Fibroblast of skin of back (primary cell): ENCODE data around the gene GAPT.

Experiments used
- DNase-seq: peaks from one replicate; pipeline ENCODE4 v3.0.0-alpha.2; 2013

GAPT gene

GRCh38 chr5:58462154-58462553 is 29.1 kb upstream of the GAPT start:
- DNase-seq, result no peak

- DNase-seq, result peak; percentile 65
Observed at GRCh38 chr5:58462623-58463230, 28.5 kb upstream of the GAPT start.

- DNase-seq, result peak; percentile 81
Observed at GRCh38 chr5:58466939-58467338, 24.3 kb upstream of the GAPT start.

GRCh38 chr5:58469896-58470295 is 21.3 kb upstream of the GAPT start:
- DNase-seq, result no peak

GRCh38 chr5:58475404-58475803 is 15.8 kb upstream of the GAPT start:
- DNase-seq, result no peak

- DNase-seq, result no peak
Observed at GRCh38 chr5:58477760-58478376, 13.4 kb upstream of the GAPT start.

GRCh38 chr5:58481066-58481676 is 10.1 kb upstream of the GAPT start:
- no peak for DNase-seq

GRCh38 chr5:58481828-58482227 is 9.4 kb upstream of the GAPT start:
- no peak for DNase-seq

- DNase-seq, result no peak
Observed at GRCh38 chr5:58482536-58482935, 8.7 kb upstream of the GAPT start.

- DNase-seq, result no peak
Observed at GRCh38 chr5:58484505-58484904, 6.7 kb upstream of the GAPT start.

GRCh38 chr5:58486290-58486689 is 4.9 kb upstream of the GAPT start:
- no peak for DNase-seq

GRCh38 chr5:58490402-58491050 is 709 bp upstream of the GAPT start:
- DNase-seq, result no peak

GRCh38 chr5:58493141-58493540 is 1.9 kb downstream of the GAPT start:
- no peak for DNase-seq

GRCh38 chr5:58496488-58496887 is 5.3 kb downstream of the GAPT start:
- DNase-seq, result no peak

- DNase-seq, result no peak
Observed at GRCh38 chr5:58497386-58497785, 6.2 kb downstream of the GAPT start.

GRCh38 chr5:58497921-58498320 is 6.7 kb downstream of the GAPT start:
- no peak for DNase-seq

GRCh38 chr5:58498340-58498942 is 7.2 kb downstream of the GAPT start:
- peak; percentile 39 for DNase-seq

GRCh38 chr5:58499231-58499630 is 8.0 kb downstream of the GAPT start:
- no peak for DNase-seq

- no peak for DNase-seq
Observed at GRCh38 chr5:58499941-58500340, 8.7 kb downstream of the GAPT start.

- no peak for DNase-seq
Observed at GRCh38 chr5:58501778-58502417, 10.7 kb downstream of the GAPT start.

GRCh38 chr5:58503390-58504046 is 12.3 kb downstream of the GAPT start:
- DNase-seq, result no peak

GRCh38 chr5:58504766-58505165 is 13.5 kb downstream of the GAPT start:
- DNase-seq, result no peak
